K562 (cell line): ENCODE measurements around the gene MLXIPL. TPM values are rescaled to one million over a fixed set of nuclear protein-coding genes. Genes with fewer than 3 reads are reported as not detected.

Experiments used
- ATF7 ChIP-seq: fragments of 450-650 bp; IDR thresholded peaks from 2 replicates; pipeline ENCODE4 v1.7.1; 2014; ENCODE audit warnings: mild to moderate bottlenecking, moderate library complexity
- CBX1 ChIP-seq: sonication (generic); IDR thresholded peaks from 2 replicates; pipeline ENCODE4 v1.6.1; 2016; ENCODE audit warnings: antibody characterized with exemption, low read depth, mild to moderate bottlenecking
- CBX3 ChIP-seq, 2 experiments: IDR thresholded peaks; 1 replicate in 1 of 2; 2 replicates in 1 of 2; pipeline ENCODE4 v1.6.1; 2012; ENCODE audit warnings: inconsistent platforms in 2 of 2, low read length in 2 of 2, borderline replicate concordance in 1 of 2, control low read depth in 1 of 2
- GTF2A2 ChIP-seq: IDR thresholded peaks from 2 replicates; pipeline ENCODE4 v1.6.1; 2016; ENCODE audit warnings: mild to moderate bottlenecking, missing genetic modification characterization, missing compliant biosample characterization
- HMGN3 ChIP-seq: IDR thresholded peaks from 2 replicates; pipeline ENCODE4 v1.6.1; 2011; ENCODE audit warnings: borderline replicate concordance, low read depth, mild to moderate bottlenecking, mixed read lengths, low read length; ENCODE audit not compliant: insufficient read length; ENCODE audit errors: extremely low read depth
- KDM4B ChIP-seq, 2 experiments: fragments of 450-650 bp in 1 of 2; sonication (generic) in 1 of 2; IDR thresholded peaks; 2 replicates each; pipeline ENCODE4 v1.6.1; 2016 to 2017; ENCODE audit warnings: borderline replicate concordance in 2 of 2, antibody characterized with exemption in 1 of 2, low read depth in 1 of 2, mild to moderate bottlenecking in 1 of 2
- L3MBTL2 ChIP-seq: fragments of 450-650 bp; IDR thresholded peaks from 2 replicates; pipeline ENCODE4 v1.6.1; 2016; ENCODE audit warnings: mild to moderate bottlenecking, moderate library complexity
- LEF1 ChIP-seq: fragments of 450-650 bp; IDR thresholded peaks from 2 replicates; pipeline ENCODE4 v1.6.1; 2016; ENCODE audit warnings: mild to moderate bottlenecking
- PHF20 ChIP-seq: fragments of 450-650 bp; IDR thresholded peaks from 2 replicates; pipeline ENCODE4 v1.6.1; 2018; ENCODE audit not compliant: partially characterized antibody
- RBM22 ChIP-seq: fragments of 200-400 bp; formaldehyde crosslinking; IDR thresholded peaks from 2 replicates; pipeline ENCODE4 v1.6.1; 2018; ENCODE audit warnings: low read length, low read depth; ENCODE audit not compliant: poor library complexity, severe bottlenecking
- SMARCC2 ChIP-seq: fragments of 450-650 bp; IDR thresholded peaks from 2 replicates; pipeline ENCODE4 v1.6.1; 2017; ENCODE audit warnings: antibody characterized with exemption, moderate library complexity, mild to moderate bottlenecking, low read depth
- SRF ChIP-seq, 2 experiments: fragments of 250-450, 450-650 bp in 1 of 2; sonication (Bioruptor Pico) in 1 of 2; sonication (generic) in 1 of 2; formaldehyde crosslinking; IDR thresholded peaks; 2 replicates each; pipeline versions ENCODE4 v1.5.0 to v1.5.1; 2020 to 2022; ENCODE audit warnings: mild to moderate bottlenecking in 1 of 2, missing genetic modification reagents in 1 of 2
- ZBTB33 ChIP-seq: sonication (generic); formaldehyde crosslinking; IDR thresholded peaks from 2 replicates; pipeline ENCODE4 v1.8.1; 2023; ENCODE audit warnings: mild to moderate bottlenecking, missing genetic modification reagents
- ZNF24 ChIP-seq: fragments of 450-650 bp; IDR thresholded peaks from 2 replicates; pipeline ENCODE4 v1.6.1; 2016
- polyA plus RNA-seq, 8 experiments: library from polyadenylated mRNA; depleted of rRNA in 4 of 8; stranded (reverse) in 5 of 8; unstranded in 3 of 8; fragments of >200 nt; fragmentation: Nextera tagmentation in 2 of 8; fragmentation: Illumina TruSeq in 1 of 8; extraction: Ambion mirVana in 2 of 8; extraction: Trizol in 1 of 8; gene quantifications; 2 replicates each; pipeline versions ENCODE4 v1.2.1 to v1.2.3, GENCODE V29; 2011 to 2014; ENCODE audit warnings: inconsistent platforms in 1 of 8, missing spikeins in 1 of 8
- total RNA-seq, 7 experiments: library from RNA; depleted of rRNA in 6 of 7; stranded (reverse); fragments of >200 nt in 6 of 7; fragmentation: Illumina TruSeq in 2 of 7; extraction: Trizol in 2 of 7; gene quantifications; 2 replicates each; pipeline versions ENCODE4 v1.2.1 to v1.2.3, GENCODE V29; 2011 to 2021; ENCODE audit warnings: low replicate concordance in 1 of 7
- TF ChIP-seq, protein P1 (sequence below): fragments of 450-650 bp; IDR thresholded peaks from 2 replicates; pipeline ENCODE4 v1.6.1; 2014; ENCODE audit warnings: low read depth, mild to moderate bottlenecking, moderate library complexity, borderline replicate concordance
- TF ChIP-seq, protein P2 (sequence below): sonication (generic); formaldehyde crosslinking; IDR thresholded peaks from 2 replicates; pipeline ENCODE4 v1.8.1; 2023; ENCODE audit warnings: mild to moderate bottlenecking, missing genetic modification reagents
- TF ChIP-seq, protein P3 (sequence below): fragments of 450-650 bp; formaldehyde crosslinking; IDR thresholded peaks from 2 replicates; pipeline ENCODE4 v1.4.0; 2020; ENCODE audit warnings: mild to moderate bottlenecking, moderate library complexity
- TF ChIP-seq, protein P4 (sequence below): IDR thresholded peaks from 2 replicates; pipeline ENCODE4 v1.6.1; 2011; ENCODE audit warnings: borderline replicate concordance, low read depth, mild to moderate bottlenecking, moderate library complexity, low read length; ENCODE audit not compliant: insufficient read depth, poor library complexity, severe bottlenecking

Gene MLXIPL
- total and polyA plus RNA-seq, 9 of the 15 experiments (the other 6 are each of a cell fraction or from before 2014, with no cell fraction given) = 0.11 to 18.4 (median 1.4) TPM

DNA sequence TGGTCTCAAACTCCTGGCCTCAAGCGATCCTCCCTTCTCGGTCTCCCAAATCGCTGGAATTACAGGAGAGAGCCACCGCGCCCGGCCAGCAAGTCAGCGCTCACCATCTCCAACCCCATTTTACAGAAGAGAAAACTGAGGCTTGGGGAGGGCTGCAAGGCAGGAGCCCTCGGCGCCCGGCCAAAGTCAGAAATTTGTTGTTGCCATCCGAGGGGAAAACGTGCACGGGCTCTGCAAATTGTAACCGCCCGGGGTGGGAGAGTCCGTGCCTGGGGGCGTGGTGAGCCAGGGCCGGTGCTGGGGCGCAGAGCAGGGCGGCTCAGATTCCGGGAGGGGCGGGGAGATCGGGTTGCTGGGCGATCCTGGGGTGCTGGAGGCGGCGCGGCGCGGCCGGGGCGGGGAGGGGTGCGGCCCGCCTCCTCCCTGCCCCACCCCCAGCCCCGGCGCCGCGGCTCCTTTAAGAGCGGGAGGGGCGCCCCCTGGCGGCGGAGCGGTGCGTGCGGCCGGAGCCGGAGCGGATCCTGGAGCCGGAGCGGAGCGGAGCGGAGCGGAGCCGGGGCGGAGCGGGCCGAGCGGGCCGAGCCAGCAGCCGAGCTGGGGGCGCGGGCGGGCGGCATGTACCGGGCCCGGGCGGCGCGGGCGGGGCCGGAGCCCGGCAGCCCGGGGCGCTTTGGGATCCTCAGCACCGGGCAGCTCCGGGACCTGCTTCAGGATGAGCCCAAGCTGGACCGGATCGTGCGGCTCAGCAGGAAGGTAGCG, 43.2 kb upstream of the MLXIPL start, which contains the start of gene VPS37D (continued):
- peak; percentile 10 for TF ChIP-seq ZBTB33 (CRISPR knock-in tag)
- TF ChIP-seq HMGN3 = peak; percentile 92
- TF ChIP-seq, protein P1, sequence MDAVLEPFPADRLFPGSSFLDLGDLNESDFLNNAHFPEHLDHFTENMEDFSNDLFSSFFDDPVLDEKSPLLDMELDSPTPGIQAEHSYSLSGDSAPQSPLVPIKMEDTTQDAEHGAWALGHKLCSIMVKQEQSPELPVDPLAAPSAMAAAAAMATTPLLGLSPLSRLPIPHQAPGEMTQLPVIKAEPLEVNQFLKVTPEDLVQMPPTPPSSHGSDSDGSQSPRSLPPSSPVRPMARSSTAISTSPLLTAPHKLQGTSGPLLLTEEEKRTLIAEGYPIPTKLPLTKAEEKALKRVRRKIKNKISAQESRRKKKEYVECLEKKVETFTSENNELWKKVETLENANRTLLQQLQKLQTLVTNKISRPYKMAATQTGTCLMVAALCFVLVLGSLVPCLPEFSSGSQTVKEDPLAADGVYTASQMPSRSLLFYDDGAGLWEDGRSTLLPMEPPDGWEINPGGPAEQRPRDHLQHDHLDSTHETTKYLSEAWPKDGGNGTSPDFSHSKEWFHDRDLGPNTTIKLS = peak; percentile 39; the same call in 1 of the 2 replicates
- peak in 1 of 2 experiments; percentile 81; a peak in 1 of 4 replicates for TF ChIP-seq SRF (CRISPR knock-in tag; IDR thresholded peaks at IDR 0.05)
- TF ChIP-seq ATF7 = peak; percentile 79
- TF ChIP-seq KDM4B (IDR thresholded peaks at IDR 0.05; ENCODE audit: borderline replicate concordance in 2 of 2, low read depth in 1 of 2) = no peak; a peak in 1 of 4 replicates
- TF ChIP-seq, protein P2, sequence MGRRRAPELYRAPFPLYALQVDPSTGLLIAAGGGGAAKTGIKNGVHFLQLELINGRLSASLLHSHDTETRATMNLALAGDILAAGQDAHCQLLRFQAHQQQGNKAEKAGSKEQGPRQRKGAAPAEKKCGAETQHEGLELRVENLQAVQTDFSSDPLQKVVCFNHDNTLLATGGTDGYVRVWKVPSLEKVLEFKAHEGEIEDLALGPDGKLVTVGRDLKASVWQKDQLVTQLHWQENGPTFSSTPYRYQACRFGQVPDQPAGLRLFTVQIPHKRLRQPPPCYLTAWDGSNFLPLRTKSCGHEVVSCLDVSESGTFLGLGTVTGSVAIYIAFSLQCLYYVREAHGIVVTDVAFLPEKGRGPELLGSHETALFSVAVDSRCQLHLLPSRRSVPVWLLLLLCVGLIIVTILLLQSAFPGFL (CRISPR knock-in tag) = peak; percentile 91; the same call in 1 of the 2 replicates
- peak; percentile 83 for TF ChIP-seq RBM22
- peak; percentile 92 for TF ChIP-seq PHF20
- TF ChIP-seq, protein P3, sequence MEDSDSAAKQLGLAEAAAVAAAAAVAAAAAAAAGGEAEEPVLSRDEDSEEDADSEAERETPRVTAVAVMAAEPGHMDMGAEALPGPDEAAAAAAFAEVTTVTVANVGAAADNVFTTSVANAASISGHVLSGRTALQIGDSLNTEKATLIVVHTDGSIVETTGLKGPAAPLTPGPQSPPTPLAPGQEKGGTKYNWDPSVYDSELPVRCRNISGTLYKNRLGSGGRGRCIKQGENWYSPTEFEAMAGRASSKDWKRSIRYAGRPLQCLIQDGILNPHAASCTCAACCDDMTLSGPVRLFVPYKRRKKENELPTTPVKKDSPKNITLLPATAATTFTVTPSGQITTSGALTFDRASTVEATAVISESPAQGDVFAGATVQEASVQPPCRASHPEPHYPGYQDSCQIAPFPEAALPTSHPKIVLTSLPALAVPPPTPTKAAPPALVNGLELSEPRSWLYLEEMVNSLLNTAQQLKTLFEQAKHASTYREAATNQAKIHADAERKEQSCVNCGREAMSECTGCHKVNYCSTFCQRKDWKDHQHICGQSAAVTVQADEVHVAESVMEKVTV (CRISPR knock-in tag) = no peak
- peak; percentile 55 for TF ChIP-seq ZNF24
- TF ChIP-seq L3MBTL2 = peak; percentile 58
- peak; percentile 100 for TF ChIP-seq CBX1
- TF ChIP-seq, protein P4, sequence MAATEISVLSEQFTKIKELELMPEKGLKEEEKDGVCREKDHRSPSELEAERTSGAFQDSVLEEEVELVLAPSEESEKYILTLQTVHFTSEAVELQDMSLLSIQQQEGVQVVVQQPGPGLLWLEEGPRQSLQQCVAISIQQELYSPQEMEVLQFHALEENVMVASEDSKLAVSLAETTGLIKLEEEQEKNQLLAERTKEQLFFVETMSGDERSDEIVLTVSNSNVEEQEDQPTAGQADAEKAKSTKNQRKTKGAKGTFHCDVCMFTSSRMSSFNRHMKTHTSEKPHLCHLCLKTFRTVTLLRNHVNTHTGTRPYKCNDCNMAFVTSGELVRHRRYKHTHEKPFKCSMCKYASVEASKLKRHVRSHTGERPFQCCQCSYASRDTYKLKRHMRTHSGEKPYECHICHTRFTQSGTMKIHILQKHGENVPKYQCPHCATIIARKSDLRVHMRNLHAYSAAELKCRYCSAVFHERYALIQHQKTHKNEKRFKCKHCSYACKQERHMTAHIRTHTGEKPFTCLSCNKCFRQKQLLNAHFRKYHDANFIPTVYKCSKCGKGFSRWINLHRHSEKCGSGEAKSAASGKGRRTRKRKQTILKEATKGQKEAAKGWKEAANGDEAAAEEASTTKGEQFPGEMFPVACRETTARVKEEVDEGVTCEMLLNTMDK = peak; percentile 99
- TF ChIP-seq SMARCC2 = no peak
- TF ChIP-seq CBX3 (IDR thresholded peaks at IDR 0.05; ENCODE audit: borderline replicate concordance in 1 of 2, low read length in 2 of 2) = peak in 1 of 2 experiments; percentile 91; a peak in 2 of 3 replicates
- TF ChIP-seq LEF1 = no peak
- TF ChIP-seq GTF2A2 = 0 out of 2 replicates have a peak, but pooled peaks have one; percentile 49
